ENCODE measurements around the gene ZNF608. TPM values are rescaled to one million over a fixed set of nuclear protein-coding genes. Genes with fewer than 3 reads are reported as not detected.

The ZNF608 gene
- total RNA-seq, 2 experiments from 2014 or later = 22.6 to 58.8 TPM

- Histone ChIP-seq H3K4me2 (ENCODE audit: low read length) (peak overlapping the region; percentile 20; the same call in 1 of the 2 replicates), H2AFZ (ENCODE audit: low read length) (no peak overlapping the region), H3K9me2 (ENCODE audit: insufficient read depth, low read length) (no peaks in the 10 kb centered on the region), H3K9me3 (ENCODE audit: low read length) (no peaks in the 10 kb centered on the region), H3K27ac (ENCODE audit: low read depth, low read length, poor library complexity, severe bottlenecking) (peak overlapping the region; percentile 24), H3K79me2 (ENCODE audit: insufficient read depth, low read depth, low read length) (peaks cover 100% of the 10 kb centered on the region), H4K20me1 (ENCODE audit: insufficient read depth, low read length) (no peaks in the 10 kb centered on the region), H3K4me3 (ENCODE audit: low read depth, low read length, poor library complexity, severe bottlenecking) (no peak overlapping the region), H3K36me3 (ENCODE audit: insufficient read depth, low read length) (peaks cover 11% of the 10 kb centered on the region), H3K4me1 (ENCODE audit: insufficient read depth, low read length, poor library complexity, severe bottlenecking) (peaks cover 84% of the 10 kb centered on the region)
- no peak for DNase-seq (ENCODE audit: low spot score)
- intact Hi-C loops (cut with micrococcal nuclease; ENCODE audit: unreplicated experiment) = no loop called here
- TF ChIP-seq EZH2phosphoT487 (IDR thresholded peaks at IDR 0.05; ENCODE audit: borderline replicate concordance, low read depth, low read length) = no peak
- CTCF ChIA-PET (ENCODE audit: unreplicated experiment) = no interaction called here
- POLR2A ChIA-PET = interaction anchor here (0.5 to 10.5 kb wide), 9 partner anchors 10 to 643 kb away, joined by 3 to 121 read pairs (median 3); no protein-coding TSS in a partner anchor
- BruUV-seq (replicated peaks) = no TSS peak
Measured at GRCh38 chr5:124716169-124716568, 30.3 kb downstream of the ZNF608 start.

- H3K9me3 ChIP-seq (ENCODE audit: low read length) = no peaks in the 10 kb centered on the region
- peaks cover 84% of the 10 kb centered on the region for H3K4me1 ChIP-seq (ENCODE audit: insufficient read depth, low read length, poor library complexity, severe bottlenecking)
- no peak for DNase-seq (ENCODE audit: low spot score)
- H3K9me2 ChIP-seq (ENCODE audit: insufficient read depth, low read length) = no peaks in the 10 kb centered on the region
- no TSS peak for BruUV-seq (replicated peaks)
- intact Hi-C loops (cut with micrococcal nuclease; ENCODE audit: unreplicated experiment) = no loop called here
- no peak overlapping the region for H2AFZ ChIP-seq (ENCODE audit: low read length)
- ChIA-PET POLR2A (interaction anchor here (0.6 to 10.5 kb wide), 10 partner anchors 9 to 289 kb away, joined by 3 to 121 read pairs (median 6); no protein-coding TSS in a partner anchor), CTCF (ENCODE audit: unreplicated experiment) (no interaction called here)
- peaks cover 11% of the 10 kb centered on the region for H3K36me3 ChIP-seq (ENCODE audit: insufficient read depth, low read length)
- H3K79me2 ChIP-seq (ENCODE audit: insufficient read depth, low read depth, low read length) = peaks cover 100% of the 10 kb centered on the region
- peak overlapping the region; percentile 69 for H3K4me2 ChIP-seq (ENCODE audit: low read length)
- H3K4me3 ChIP-seq (ENCODE audit: low read depth, low read length, poor library complexity, severe bottlenecking) = no peak overlapping the region
- peak overlapping the region; percentile 53 for H3K27ac ChIP-seq (ENCODE audit: low read depth, low read length, poor library complexity, severe bottlenecking)
- TF ChIP-seq CTCF (conservative IDR thresholded peaks at IDR 0.05; ENCODE audit: low read length) = no peak
- no peak for TF ChIP-seq EZH2phosphoT487 (IDR thresholded peaks at IDR 0.05; ENCODE audit: borderline replicate concordance, low read depth, low read length)
- no peaks in the 10 kb centered on the region for H4K20me1 ChIP-seq (ENCODE audit: insufficient read depth, low read length)
Measured at GRCh38 chr5:124714910-124715309, 31.5 kb downstream of the ZNF608 start.

- DNase-seq (ENCODE audit: low spot score) = peak; percentile 50
- no TSS peak for BruUV-seq (replicated peaks)
Measured at GRCh38 chr5:124713595-124713994, 32.8 kb downstream of the ZNF608 start.

More at GRCh38 chr5:124713595-124713994, 32.8 kb downstream of the ZNF608 start:
- H3K36me3 ChIP-seq (ENCODE audit: insufficient read depth, low read length) = peaks cover 11% of the 10 kb centered on the region
- H3K4me3 ChIP-seq (ENCODE audit: low read depth, low read length, poor library complexity, severe bottlenecking) = peak overlapping the region; percentile 35
- ChIA-PET POLR2A (interaction anchor here (0.6 to 10.5 kb wide), 10 partner anchors 8 to 206 kb away, joined by 3 to 121 read pairs (median 3); no protein-coding TSS in a partner anchor), CTCF (ENCODE audit: unreplicated experiment) (interaction anchor here (0.9 to 1.2 kb wide), 3 partner anchors 11 to 136 kb away, joined by 3 to 5 read pairs (median 3); no protein-coding TSS in a partner anchor)
- no peak overlapping the region for H2AFZ ChIP-seq (ENCODE audit: low read length)
- peak overlapping the region; percentile 53 for H3K27ac ChIP-seq (ENCODE audit: low read depth, low read length, poor library complexity, severe bottlenecking)
- H3K9me3 ChIP-seq (ENCODE audit: low read length) = no peaks in the 10 kb centered on the region
- no peaks in the 10 kb centered on the region for H4K20me1 ChIP-seq (ENCODE audit: insufficient read depth, low read length)
- intact Hi-C loops (cut with micrococcal nuclease; ENCODE audit: unreplicated experiment) = no loop called here
- peaks cover 84% of the 10 kb centered on the region for H3K4me1 ChIP-seq (ENCODE audit: insufficient read depth, low read length, poor library complexity, severe bottlenecking)
- no peaks in the 10 kb centered on the region for H3K9me2 ChIP-seq (ENCODE audit: insufficient read depth, low read length)
- H3K79me2 ChIP-seq (ENCODE audit: insufficient read depth, low read depth, low read length) = peaks cover 100% of the 10 kb centered on the region
- no peak for TF ChIP-seq EZH2phosphoT487 (IDR thresholded peaks at IDR 0.05; ENCODE audit: borderline replicate concordance, low read depth, low read length)
- no peak for TF ChIP-seq CTCF (conservative IDR thresholded peaks at IDR 0.05; ENCODE audit: low read length)
- H3K4me2 ChIP-seq (ENCODE audit: low read length) = peak overlapping the region; percentile 69
